GM10266 (cell line): ENCODE data around the gene INPP5A.
A peak's percentile ranks its signal among the peaks of the same experiment; 100 is the strongest.

ENCODE experiments used
- DNase-seq: peaks from one replicate; pipeline ENCODE4 v3.0.0; 2012; ENCODE audit errors: extremely low spot score
- CTCF ChIP-seq: IDR thresholded peaks from 2 replicates; pipeline ENCODE4 v1.5.1; 2012; ENCODE audit warnings: mild to moderate bottlenecking, low read depth; ENCODE audit not compliant: control insufficient read depth, insufficient read depth; ENCODE audit errors: missing control alignments

Gene INPP5A

GRCh38 chr10:132532749-132533560, 4.6 kb upstream of the INPP5A start:
- TF ChIP-seq CTCF, result no peak
- no peak for DNase-seq

DNA sequence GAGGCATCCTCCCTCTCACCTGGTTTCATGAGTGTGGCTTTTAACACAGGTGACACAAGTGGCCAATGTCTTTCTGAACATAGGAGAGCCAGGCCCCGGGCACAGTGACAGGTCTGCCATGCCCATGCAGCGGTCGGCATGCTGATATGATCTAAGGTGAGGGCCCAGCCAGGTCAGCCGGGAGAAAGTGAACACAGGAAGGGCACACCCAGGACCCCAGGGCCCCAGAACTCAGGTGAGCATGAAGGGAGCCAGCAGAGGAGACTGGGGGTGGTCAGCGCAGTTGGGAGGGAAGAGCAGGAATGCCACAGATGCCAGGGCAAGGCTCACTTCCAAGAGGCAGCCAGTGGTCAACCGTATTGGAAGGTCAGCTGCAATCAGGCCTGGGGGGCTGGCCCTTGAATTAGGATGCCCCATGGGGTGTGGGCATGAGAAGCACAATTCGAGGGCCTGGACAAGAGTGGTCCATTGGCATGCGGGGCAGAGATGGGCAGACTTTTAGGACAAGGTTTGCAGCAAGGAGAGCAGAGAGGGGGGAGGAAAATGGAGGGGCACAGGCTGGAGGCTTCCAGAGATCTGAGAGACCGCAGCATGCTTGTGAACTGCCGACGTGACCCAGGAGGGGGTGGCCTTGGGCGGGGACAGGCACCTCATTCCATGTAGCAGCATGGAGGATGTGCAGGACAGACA, 3.9 kb upstream of the INPP5A start:
- no peak for TF ChIP-seq CTCF
- DNase-seq, result no peak

DNA sequence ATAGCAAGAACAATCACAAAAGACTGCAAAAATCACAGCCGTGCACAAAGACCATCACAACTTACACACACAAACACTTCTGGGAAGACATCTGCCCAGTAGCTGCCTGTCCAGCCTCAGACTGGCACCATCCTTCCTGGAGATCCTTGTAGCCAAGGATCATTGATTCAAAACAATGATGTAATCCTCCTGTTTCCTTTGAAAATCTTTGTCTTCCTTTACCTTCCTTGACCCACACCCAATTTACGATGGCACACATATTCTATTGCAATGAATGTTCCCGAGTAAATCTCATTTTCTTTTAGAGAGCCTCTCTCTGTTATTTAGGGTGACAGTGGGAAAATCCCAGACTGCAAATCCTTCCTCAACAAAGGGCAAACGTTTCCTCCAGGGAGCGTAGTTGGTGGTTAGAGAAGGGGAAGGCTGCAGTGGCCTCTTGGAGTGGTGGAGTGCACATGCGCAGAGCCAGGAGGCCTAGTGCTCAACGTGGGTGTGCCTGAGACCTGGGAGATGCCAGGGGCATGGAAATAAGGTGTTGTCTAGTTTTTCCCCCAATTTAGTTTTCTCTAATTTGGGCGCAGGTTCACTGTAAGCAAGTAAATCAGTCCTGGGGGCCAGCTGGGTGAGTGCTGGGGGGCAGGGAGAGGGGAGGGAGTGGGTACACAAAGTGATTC, 3.1 kb upstream of the INPP5A start:
- no peak for TF ChIP-seq CTCF
- no peak for DNase-seq

DNA sequence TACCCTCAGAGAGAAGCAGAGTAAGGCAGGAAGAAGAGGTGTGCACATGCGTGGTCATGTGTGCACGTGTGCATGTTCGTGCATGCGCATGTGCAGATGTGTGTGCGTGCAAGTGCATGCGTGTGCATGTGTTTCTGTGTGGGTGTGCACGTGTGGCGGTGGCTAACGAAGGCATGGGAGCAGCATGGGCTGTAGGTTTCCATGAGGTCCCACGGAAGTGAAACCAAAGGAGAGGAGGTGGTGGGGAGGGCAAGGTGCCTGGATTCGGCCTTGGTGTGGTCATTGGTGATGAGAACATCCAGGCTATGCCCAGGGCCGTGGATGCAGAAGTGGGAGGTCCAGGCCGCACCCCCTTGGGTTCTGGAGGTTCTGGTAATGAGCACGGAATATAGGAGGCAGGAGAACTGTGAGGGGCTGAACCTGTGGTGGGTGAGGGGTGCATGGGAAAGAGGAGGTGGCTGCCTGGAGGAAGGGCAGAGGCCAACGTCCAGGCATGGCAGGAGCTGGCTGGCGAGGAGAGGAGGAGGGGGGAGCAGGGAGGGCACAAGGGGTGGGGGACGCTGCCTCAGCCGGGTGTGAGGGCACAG, 2.4 kb upstream of the INPP5A start:
- TF ChIP-seq CTCF, result no peak
- no peak for DNase-seq

GRCh38 chr10:132536241-132536876, 1.2 kb upstream of the INPP5A start:
- DNase-seq, result no peak
- no peak for TF ChIP-seq CTCF

DNA sequence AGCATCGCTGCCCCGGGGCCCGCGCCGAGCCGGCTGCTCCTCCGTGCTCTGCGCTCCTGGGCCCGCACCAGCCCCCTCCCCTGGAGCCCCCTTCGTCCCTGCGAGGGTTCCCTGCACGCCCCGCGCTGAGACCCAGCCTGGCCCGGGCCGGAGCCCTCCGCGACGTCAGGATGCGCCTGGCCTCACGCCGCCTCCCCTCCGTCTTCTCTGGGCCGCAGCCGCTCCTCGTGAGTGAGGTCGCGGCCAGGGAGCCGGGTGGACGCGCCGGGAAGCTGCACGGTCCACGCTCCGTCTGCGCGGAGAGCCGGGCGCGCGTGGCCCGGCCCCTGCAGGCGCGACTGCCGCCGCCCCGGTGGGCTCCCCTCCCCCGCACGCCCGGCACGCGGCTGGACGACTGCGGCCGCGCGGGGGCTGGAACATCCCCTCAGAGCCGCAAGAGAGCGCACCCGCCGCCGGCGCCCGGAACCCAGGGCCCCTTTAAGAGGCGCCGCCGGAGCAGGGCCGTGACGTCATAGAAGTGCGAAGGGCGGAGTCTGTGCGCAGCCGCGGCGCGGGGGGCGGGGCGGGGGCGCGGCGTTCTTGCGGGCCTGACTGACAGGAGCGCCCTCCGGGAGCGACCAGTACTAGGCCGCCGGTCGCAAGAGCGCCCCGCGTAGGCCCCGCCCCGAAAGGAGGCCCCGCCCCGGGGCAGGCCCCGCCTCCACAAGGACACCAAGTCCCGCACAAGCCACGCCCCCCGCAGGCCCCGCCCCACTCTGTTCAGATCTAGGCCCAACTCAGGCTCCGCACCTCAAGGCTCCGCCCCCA, 507 bp upstream of the INPP5A start:
- peak; percentile 100 for DNase-seq
- TF ChIP-seq CTCF, result peak; percentile 47
